ENCODE results near the gene SCYGR4. TPM values are rescaled to one million over a fixed set of nuclear protein-coding genes. Genes with fewer than 3 reads are reported as not detected.
"Not testable (repeated sequence)": the region's sequence is repeated elsewhere in the genome, so short reads cannot be mapped to it uniquely, and the experiment has no call there.

SCYGR4 gene
- total RNA-seq, 4 donors from 2014 or later = 1.3 to 7.2 (median 1.5) TPM; not detected in 1

DNA sequence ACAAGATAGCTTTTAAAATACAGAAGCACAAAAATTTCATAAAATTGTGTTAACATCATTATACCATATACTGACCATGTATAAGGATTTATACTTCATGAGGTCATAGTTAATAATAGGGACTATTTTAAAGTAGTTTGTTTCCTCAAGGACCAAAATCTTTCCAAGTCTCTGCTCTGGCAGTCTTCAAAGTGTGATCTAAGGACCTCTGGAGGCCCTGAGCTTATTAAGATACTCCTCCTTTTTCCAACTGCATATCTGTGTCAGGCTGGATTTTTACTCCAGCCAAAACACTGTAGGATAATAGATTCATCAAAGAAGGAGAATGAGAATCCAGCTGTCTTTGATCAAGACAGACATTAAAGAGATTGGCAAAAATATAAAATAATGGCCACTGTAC is 20.3 kb upstream of the SCYGR4 start:
- Histone ChIP-seq H3K27me3 (no peaks in the 10 kb centered on the region), H3K4me3 (no peak overlapping the region), H3K36me3 (no peaks in the 10 kb centered on the region), H3K9me3 (no peaks in the 10 kb centered on the region), H3K27ac (no peak overlapping the region), H3K4me1 (no peaks in the 10 kb centered on the region)
- DNase-seq (ENCODE audit: low spot score in 2 of 2) = no peak
- TF ChIP-seq EP300 (IDR thresholded peaks at IDR 0.05) = no peak
- TF ChIP-seq, protein P1, sequence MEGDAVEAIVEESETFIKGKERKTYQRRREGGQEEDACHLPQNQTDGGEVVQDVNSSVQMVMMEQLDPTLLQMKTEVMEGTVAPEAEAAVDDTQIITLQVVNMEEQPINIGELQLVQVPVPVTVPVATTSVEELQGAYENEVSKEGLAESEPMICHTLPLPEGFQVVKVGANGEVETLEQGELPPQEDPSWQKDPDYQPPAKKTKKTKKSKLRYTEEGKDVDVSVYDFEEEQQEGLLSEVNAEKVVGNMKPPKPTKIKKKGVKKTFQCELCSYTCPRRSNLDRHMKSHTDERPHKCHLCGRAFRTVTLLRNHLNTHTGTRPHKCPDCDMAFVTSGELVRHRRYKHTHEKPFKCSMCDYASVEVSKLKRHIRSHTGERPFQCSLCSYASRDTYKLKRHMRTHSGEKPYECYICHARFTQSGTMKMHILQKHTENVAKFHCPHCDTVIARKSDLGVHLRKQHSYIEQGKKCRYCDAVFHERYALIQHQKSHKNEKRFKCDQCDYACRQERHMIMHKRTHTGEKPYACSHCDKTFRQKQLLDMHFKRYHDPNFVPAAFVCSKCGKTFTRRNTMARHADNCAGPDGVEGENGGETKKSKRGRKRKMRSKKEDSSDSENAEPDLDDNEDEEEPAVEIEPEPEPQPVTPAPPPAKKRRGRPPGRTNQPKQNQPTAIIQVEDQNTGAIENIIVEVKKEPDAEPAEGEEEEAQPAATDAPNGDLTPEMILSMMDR (IDR thresholded peaks at IDR 0.05) = no peak
- TF ChIP-seq POLR2A (IDR thresholded peaks at IDR 0.05) = no peak
- no peak for TF ChIP-seq POLR2AphosphoS5 (IDR thresholded peaks at IDR 0.05)

DNA sequence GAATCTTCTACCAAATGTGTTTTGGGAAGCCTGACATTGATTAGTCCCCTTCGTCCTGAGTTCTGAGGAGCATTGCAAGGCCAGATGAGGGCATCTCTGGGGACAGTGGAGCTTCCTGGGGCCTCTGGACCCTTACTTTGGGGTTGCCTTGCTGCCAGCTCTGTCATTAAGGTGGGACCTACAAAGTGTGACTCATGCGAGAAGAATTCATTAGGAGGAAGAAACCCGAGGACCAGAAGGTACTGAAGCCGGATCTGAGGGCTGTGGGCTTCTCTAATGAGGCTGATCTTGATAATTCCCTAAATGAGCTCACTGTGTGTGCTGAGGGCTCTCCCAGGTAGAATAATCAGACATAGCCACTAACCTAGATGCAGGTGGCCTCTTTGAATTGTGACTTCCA is 19.3 kb upstream of the SCYGR4 start:
- Histone ChIP-seq H3K4me3 (no peak overlapping the region), H3K9me3 (no peaks in the 10 kb centered on the region), H3K4me1 (no peaks in the 10 kb centered on the region), H3K27me3 (no peaks in the 10 kb centered on the region), H3K36me3 (no peaks in the 10 kb centered on the region), H3K27ac (no peak overlapping the region)
- 50% methylated on average over 4 of the region's 4 CpGs for WGBS
- TF ChIP-seq, protein P1 (IDR thresholded peaks at IDR 0.05) = no peak
- TF ChIP-seq EP300 (IDR thresholded peaks at IDR 0.05) (no peak), POLR2A (IDR thresholded peaks at IDR 0.05) (no peak), POLR2AphosphoS5 (IDR thresholded peaks at IDR 0.05) (no peak)
- no peak for DNase-seq (ENCODE audit: low spot score in 2 of 2)

DNA sequence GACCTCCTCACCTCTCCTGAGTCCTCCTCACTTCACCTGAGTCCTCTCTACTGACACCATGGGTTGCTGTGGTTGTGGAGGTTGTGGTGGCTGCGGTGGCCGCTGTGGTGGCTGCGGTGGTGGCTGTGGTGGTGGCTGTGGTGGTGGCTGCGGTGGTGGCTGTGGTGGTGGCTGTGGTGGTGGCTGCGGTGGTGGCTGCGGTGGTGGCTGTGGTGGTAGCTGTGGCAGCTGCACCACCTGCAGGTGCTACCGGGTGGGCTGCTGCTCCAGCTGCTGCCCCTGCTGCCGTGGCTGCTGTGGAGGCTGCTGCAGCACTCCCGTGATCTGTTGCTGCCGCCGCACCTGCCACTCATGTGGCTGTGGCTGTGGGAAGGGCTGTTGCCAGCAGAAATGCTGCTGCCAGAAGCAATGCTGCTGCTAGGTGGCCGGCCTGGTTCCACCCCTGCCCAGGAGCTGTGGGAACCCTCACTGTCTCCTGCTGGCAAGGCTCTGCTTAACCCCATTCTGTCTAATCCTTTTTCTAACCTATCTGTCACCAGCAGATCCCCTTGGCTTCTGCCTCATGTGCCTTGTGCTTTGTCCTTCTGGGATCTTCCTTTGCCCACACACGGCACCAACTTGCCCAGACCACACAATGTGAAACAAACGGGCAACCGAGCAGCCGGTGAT is 18.3 kb upstream of the SCYGR4 start, which contains the start of gene SCYGR2:
Gene SCYGR2, plus strand, starts transcription at position 59 of the 669 bp plus-strand sequence. Its CDS starts 0 bp downstream, at position 59.
- H3K9me3 ChIP-seq = not testable (repeated sequence)

DNA sequence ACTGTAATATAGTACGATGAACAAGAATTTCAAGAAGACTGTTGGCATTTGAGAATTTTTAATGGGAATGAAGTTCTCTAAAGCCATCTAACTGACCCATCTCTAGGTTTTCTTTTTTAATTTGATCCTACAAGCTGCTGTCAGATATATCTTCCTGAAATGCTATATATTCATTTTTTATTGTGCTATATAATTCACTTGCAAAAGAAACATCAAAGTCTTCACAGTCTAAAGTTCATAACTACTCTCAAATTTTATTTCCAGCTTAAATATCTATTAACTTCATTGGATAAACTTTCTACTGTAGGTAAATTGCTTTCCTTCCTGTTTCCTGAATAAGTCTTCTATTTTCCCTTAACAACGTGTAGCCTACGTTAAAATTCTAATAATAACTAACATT is 14.9 kb upstream of the SCYGR4 start:
- WGBS = 85% methylated on average over 3 of the region's 3 CpGs
- Histone ChIP-seq H3K36me3 (no peaks in the 10 kb centered on the region), H3K4me3 (no peak overlapping the region), H3K9me3 (no peaks in the 10 kb centered on the region), H3K27me3 (no peaks in the 10 kb centered on the region), H3K27ac (no peak overlapping the region), H3K4me1 (no peaks in the 10 kb centered on the region)
- TF ChIP-seq, protein P1 (IDR thresholded peaks at IDR 0.05) = no peak
- no peak for TF ChIP-seq EP300 (IDR thresholded peaks at IDR 0.05)
- TF ChIP-seq POLR2AphosphoS5 (IDR thresholded peaks at IDR 0.05) = no peak
- DNase-seq (ENCODE audit: low spot score in 2 of 2) = no peak

More for the DNA sequence above, 18.3 kb upstream of the SCYGR4 start, which contains the start of gene SCYGR2:
- H3K27ac ChIP-seq; H3K4me3 ChIP-seq; DNase-seq (ENCODE audit: low spot score in 2 of 2); H3K27me3 ChIP-seq; H3K4me1 ChIP-seq; H3K36me3 ChIP-seq: not testable (repeated sequence)
- 70% methylated on average over 13 of the region's 16 CpGs for WGBS

DNA sequence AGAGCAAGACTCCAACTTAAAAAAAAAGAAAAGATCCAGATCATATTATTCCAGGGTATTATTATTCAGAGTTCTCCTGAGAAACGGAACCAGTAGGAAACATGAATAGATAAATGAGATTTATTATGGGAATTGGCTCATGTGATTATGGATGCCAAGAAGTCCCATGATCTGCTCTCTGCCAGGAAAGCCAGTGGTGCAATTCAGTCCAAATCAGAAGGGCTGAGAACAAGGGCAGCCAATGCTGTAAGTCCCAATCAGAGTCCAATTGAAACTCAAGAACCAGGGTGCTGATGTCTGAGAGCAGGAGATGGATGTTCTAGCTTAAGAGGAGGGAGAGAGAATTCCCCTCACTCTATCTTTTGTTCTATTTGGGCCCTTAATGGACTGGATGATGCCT is 10.8 kb upstream of the SCYGR4 start:
- 70% methylated on average over 1 of the region's 1 CpG for WGBS
- Histone ChIP-seq H3K27ac (no peak overlapping the region), H3K9me3 (no peaks in the 10 kb centered on the region), H3K36me3 (no peaks in the 10 kb centered on the region), H3K4me1 (no peaks in the 10 kb centered on the region), H3K4me3 (no peak overlapping the region), H3K27me3 (no peaks in the 10 kb centered on the region)
- TF ChIP-seq EP300 (IDR thresholded peaks at IDR 0.05) (no peak), POLR2AphosphoS5 (IDR thresholded peaks at IDR 0.05) (no peak), POLR2A (IDR thresholded peaks at IDR 0.05) (no peak)
- TF ChIP-seq, protein P1 (IDR thresholded peaks at IDR 0.05) = no peak
- DNase-seq (ENCODE audit: low spot score in 2 of 2) = no peak

DNA sequence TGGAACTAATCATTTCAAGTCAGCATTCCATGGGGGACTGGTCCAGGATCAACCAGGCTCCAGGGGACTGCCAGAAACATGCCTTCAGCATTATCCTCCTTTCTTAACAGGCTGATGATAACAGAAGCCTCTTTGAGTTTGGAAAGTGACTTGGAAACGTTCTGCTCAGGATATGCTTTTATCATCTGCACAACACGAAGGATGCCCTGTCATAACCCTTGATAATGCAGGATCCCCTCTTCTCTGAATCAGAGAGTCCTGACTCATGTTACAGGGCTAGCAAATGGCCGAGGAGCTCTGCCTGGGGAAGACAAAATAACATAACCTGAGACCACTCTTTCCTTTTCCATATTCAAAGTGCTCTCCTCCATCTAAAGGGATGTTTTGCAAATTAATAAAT is 9.4 kb upstream of the SCYGR4 start:
- Histone ChIP-seq H3K4me1 (no peaks in the 10 kb centered on the region), H3K27ac (no peak overlapping the region), H3K27me3 (no peaks in the 10 kb centered on the region), H3K4me3 (no peak overlapping the region), H3K9me3 (no peaks in the 10 kb centered on the region), H3K36me3 (no peaks in the 10 kb centered on the region)
- no peak for DNase-seq (ENCODE audit: low spot score in 2 of 2)
- TF ChIP-seq POLR2A (IDR thresholded peaks at IDR 0.05) = no peak
- TF ChIP-seq, protein P1 (IDR thresholded peaks at IDR 0.05) = no peak
- no peak for TF ChIP-seq POLR2AphosphoS5 (IDR thresholded peaks at IDR 0.05)
- TF ChIP-seq EP300 (IDR thresholded peaks at IDR 0.05) = no peak
- WGBS = 60% methylated on average over 3 of the region's 3 CpGs
